Neural crest cell (in vitro differentiated cells): Measurements from ENCODE around the gene AXIN1. TPM values are rescaled to one million over a fixed set of nuclear protein-coding genes. Genes with fewer than 3 reads are reported as not detected.
A peak's percentile ranks its signal among the peaks of the same experiment; 100 is the strongest.
"Not testable (repeated sequence)": the region's sequence is repeated elsewhere in the genome, so short reads cannot be mapped to it uniquely, and the experiment has no call there.

ENCODE experiments used
- DNase-seq: peaks from one replicate; pipeline ENCODE4 v3.0.0; 2021; ENCODE audit warnings: low read depth, mixed read lengths, low spot score
- H3K27ac Mint-ChIP-seq: one replicate; pipeline ENCODE4 v1.8.0; 2021; ENCODE audit warnings: mild to moderate bottlenecking, mixed read lengths; ENCODE audit not compliant: unreplicated experiment
- H3K27me3 Mint-ChIP-seq: 2 replicates; pipeline ENCODE4 v1.8.0; 2021; ENCODE audit warnings: low read depth, mild to moderate bottlenecking, mixed read lengths
- H3K36me3 Mint-ChIP-seq: 2 replicates; pipeline ENCODE4 v1.8.0; 2021; ENCODE audit warnings: low read depth, mild to moderate bottlenecking, mixed read lengths
- H3K4me1 Mint-ChIP-seq: 2 replicates; pipeline ENCODE4 v1.8.0; 2021; ENCODE audit warnings: mixed read lengths
- H3K4me3 Mint-ChIP-seq: one replicate; pipeline ENCODE4 v1.8.0; 2021; ENCODE audit warnings: mild to moderate bottlenecking, mixed read lengths
- H3K9me3 Mint-ChIP-seq: 2 replicates; pipeline ENCODE4 v1.8.0; 2021; ENCODE audit warnings: mixed read lengths
- CTCF ChIP-seq: fragments of 200-600 bp; sonication (generic); conservative IDR thresholded peaks from 2 replicates; pipeline ENCODE4 v1.5.0; 2021; ENCODE audit warnings: antibody characterized with exemption, mild to moderate bottlenecking
- total RNA-seq: library from RNA; stranded (reverse); gene quantifications from 2 replicates; pipeline ENCODE4 v1.2.1, GENCODE V29; 2021

Gene AXIN1
- total RNA-seq, 1 donor from 2014 or later, result 38.2 TPM

DNA sequence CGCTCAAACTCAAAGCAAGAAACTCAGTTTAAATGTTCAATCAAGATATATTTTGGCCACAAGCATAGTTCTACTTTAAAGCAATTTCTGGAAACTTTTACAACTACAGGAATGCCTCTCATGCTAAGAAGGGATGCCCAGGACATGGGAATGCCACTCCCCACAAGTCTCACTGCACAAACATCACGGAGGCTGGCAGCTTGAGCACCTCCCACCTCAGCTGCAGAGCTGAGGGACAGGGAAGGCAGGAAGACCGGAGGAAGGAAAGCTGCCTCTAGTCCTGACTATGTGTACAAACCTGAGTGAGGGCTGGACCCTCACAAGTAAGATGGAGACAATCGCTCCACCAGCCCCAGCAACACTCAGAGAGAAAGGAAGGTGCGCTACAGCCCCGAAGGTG lies 5.3 kb downstream of the AXIN1 start:
- Mint-ChIP-seq H3K36me3 (peaks cover 19% of the 10 kb centered on the region), H3K4me1 (peaks cover 17% of the 10 kb centered on the region), H3K27ac (no peak overlapping the region), H3K9me3 (no peaks in the 10 kb centered on the region), H3K27me3 (no peaks in the 10 kb centered on the region), H3K4me3 (peak overlapping the region; percentile 54)
- DNase-seq, result no peak
- TF ChIP-seq CTCF, result no peak

- peaks cover 22% of the 10 kb centered on the region for H3K4me1 Mint-ChIP-seq
- H3K4me3 Mint-ChIP-seq, result peak overlapping the region; percentile 34
- peaks cover 25% of the 10 kb centered on the region for H3K36me3 Mint-ChIP-seq
- no peaks in the 10 kb centered on the region for H3K27me3 Mint-ChIP-seq
- TF ChIP-seq CTCF, result no peak
- H3K27ac Mint-ChIP-seq, result no peak overlapping the region
- peaks cover 2% of the 10 kb centered on the region for H3K9me3 Mint-ChIP-seq
- no peak for DNase-seq
Observed at GRCh38 chr16:346587-346986, 5.9 kb downstream of the AXIN1 start.

DNA sequence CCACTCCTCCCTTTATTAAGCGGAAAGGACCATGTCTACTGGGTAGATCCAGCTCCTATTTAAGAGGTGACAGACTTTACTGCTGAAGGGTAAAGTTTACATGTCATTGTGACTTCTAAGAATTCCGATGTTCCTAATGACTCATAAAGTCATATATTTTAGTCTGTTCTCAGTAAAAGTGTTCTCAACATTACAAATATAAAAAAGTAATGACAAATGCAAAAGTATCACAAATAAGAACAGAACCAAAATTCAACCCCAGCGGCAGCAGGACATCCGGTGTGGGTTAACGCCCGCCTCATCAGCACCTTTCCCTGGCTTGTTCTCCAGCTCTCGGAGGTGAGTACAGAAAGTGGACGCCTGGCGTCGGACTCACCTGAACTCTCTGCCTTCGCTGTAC lies 6.8 kb downstream of the AXIN1 start:
- Mint-ChIP-seq H3K27me3 (no peaks in the 10 kb centered on the region), H3K4me1 (peaks cover 22% of the 10 kb centered on the region), H3K27ac (no peak overlapping the region), H3K9me3 (peaks cover 2% of the 10 kb centered on the region), H3K36me3 (peaks cover 26% of the 10 kb centered on the region), H3K4me3 (no peak overlapping the region)
- DNase-seq, result no peak
- TF ChIP-seq CTCF, result no peak

DNA sequence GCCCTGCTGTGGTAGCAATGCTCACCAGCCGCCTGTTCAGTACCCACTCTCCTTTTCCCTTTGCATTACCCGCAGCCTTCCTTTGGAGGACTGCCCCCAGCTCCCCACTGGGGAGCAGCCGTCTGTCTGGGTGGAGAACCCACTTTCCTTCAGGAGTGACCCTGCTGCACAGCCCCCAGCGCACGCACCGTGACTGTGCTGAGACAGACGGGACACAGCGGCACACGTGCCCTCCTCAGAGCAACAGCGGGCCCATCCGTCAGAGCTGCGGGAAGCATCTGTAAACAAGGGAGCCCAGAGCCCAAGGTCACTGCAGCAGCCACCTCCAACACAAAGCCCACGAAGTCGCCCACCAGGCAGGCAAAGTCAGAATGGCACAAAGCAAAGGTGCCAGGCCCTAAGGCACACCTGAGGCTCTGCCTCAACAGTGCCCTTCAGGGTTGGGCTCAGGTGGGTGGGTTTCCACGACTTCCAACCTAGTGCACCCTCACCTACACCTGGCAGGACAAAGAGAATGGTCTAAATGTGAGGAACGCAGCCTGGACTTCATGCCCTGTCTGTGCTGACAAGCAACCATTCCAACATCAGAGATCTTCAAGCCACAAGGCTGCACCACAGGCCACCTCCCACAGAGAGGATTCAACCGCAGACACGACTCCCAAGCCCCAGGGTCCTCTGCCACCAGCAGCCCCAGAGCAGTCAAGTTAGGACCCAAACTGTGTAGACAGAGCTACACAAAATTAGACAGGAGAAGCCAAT lies 9.9 kb downstream of the AXIN1 start:
- no peaks in the 10 kb centered on the region for H3K27me3 Mint-ChIP-seq
- H3K27ac Mint-ChIP-seq, result no peak overlapping the region

DNA sequence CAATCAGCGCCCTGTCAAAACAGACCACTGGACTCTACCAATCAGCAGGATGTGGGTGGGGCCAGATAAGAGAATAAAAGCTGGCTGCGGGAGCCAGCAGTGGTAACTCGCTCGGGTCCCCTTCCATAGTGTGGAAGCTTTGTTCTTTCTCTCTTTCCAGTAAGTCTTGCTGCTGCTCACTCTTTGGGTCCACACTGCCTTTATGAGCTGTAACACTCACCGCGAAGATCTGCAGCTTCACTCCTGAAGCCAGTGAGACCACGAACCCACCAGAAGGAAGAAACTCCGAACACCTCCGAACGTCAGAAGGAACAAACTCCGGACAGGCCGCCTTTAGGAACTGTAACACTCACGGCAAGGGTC lies 10.6 kb downstream of the AXIN1 start:
- H3K27ac Mint-ChIP-seq, result peak overlapping the region; percentile 15
- DNase-seq, H3K27me3 Mint-ChIP-seq, H3K4me1 Mint-ChIP-seq, H3K4me3 Mint-ChIP-seq, H3K9me3 Mint-ChIP-seq: not testable (repeated sequence)
- H3K36me3 Mint-ChIP-seq, result peaks cover 23% of the 10 kb centered on the region

More for the DNA sequence above, 9.9 kb downstream of the AXIN1 start:
- peaks cover 23% of the 10 kb centered on the region for H3K36me3 Mint-ChIP-seq
- no peak overlapping the region for H3K4me3 Mint-ChIP-seq
- peaks cover 2% of the 10 kb centered on the region for H3K9me3 Mint-ChIP-seq
- no peak for DNase-seq
- no peak for TF ChIP-seq CTCF
- H3K4me1 Mint-ChIP-seq, result peaks cover 5% of the 10 kb centered on the region

- DNase-seq, H3K27me3 Mint-ChIP-seq, H3K4me3 Mint-ChIP-seq, H3K9me3 Mint-ChIP-seq, H3K4me1 Mint-ChIP-seq: not testable (repeated sequence)
- Mint-ChIP-seq H3K36me3 (peaks cover 23% of the 10 kb centered on the region), H3K27ac (peak overlapping the region; percentile 15)
Observed at GRCh38 chr16:341095-341973, 11.2 kb downstream of the AXIN1 start.
